GM19351 (cell line): ENCODE measurements around the gene MALRD1.
"Not testable (repeated sequence)": the region's sequence is repeated elsewhere in the genome, so short reads cannot be mapped to it uniquely, and the experiment has no call there.

Experiments used
- ATAC-seq: cut with Tn5 transposase; IDR thresholded peaks from one replicate; pipeline ENCODE4 v1.9.1; 2021; ENCODE audit warnings: mild to moderate bottlenecking, moderate library complexity; ENCODE audit not compliant: unreplicated experiment

MALRD1 gene

GRCh38 chr10:19750972-19751371 is 702.4 kb downstream of the MALRD1 start:
- ATAC-seq = no peak

GRCh38 chr10:19756919-19757318 is 708.3 kb downstream of the MALRD1 start:
- ATAC-seq = no peak

GRCh38 chr10:19762026-19762425 is 713.4 kb downstream of the MALRD1 start:
- ATAC-seq = no peak

- no peak for ATAC-seq
Measured at GRCh38 chr10:19764111-19764510, 715.5 kb downstream of the MALRD1 start.

GRCh38 chr10:19767876-19768275 is 719.3 kb downstream of the MALRD1 start:
- no peak for ATAC-seq

GRCh38 chr10:19769826-19770225 is 721.2 kb downstream of the MALRD1 start:
- ATAC-seq = not testable (repeated sequence)

- no peak for ATAC-seq
Measured at GRCh38 chr10:19772972-19773371, 724.4 kb downstream of the MALRD1 start.

- no peak for ATAC-seq
Measured at GRCh38 chr10:19775296-19775695, 726.7 kb downstream of the MALRD1 start.

- ATAC-seq = no peak
Measured at GRCh38 chr10:19777806-19778205, 729.2 kb downstream of the MALRD1 start.

GRCh38 chr10:19778996-19779395 is 730.4 kb downstream of the MALRD1 start:
- no peak for ATAC-seq

GRCh38 chr10:19782430-19783089 is 734.0 kb downstream of the MALRD1 start:
- ATAC-seq = no peak

GRCh38 chr10:19783721-19784120 is 735.1 kb downstream of the MALRD1 start:
- no peak for ATAC-seq
